Activated CD4-positive, alpha-beta T cell treated with anti-CD3 and anti-CD28 coated beads for 4 hours (primary cell): Measurements from ENCODE around the gene ADAM15.

Experiments
- DNase-seq, 2 donors: peaks; one replicate each; pipeline ENCODE4 v3.0.0-alpha.2; 2020

ADAM15 gene

GRCh38 chr1:155076371-155076770, 25.3 kb downstream of the ADAM15 start:
- no peak for DNase-seq

- no peak for DNase-seq
These were observed 26.2 kb downstream of the ADAM15 start for GRCh38 chr1:155077346-155077745.

- no peak for DNase-seq
These were observed 26.8 kb downstream of the ADAM15 start for GRCh38 chr1:155077758-155078445.

DNA sequence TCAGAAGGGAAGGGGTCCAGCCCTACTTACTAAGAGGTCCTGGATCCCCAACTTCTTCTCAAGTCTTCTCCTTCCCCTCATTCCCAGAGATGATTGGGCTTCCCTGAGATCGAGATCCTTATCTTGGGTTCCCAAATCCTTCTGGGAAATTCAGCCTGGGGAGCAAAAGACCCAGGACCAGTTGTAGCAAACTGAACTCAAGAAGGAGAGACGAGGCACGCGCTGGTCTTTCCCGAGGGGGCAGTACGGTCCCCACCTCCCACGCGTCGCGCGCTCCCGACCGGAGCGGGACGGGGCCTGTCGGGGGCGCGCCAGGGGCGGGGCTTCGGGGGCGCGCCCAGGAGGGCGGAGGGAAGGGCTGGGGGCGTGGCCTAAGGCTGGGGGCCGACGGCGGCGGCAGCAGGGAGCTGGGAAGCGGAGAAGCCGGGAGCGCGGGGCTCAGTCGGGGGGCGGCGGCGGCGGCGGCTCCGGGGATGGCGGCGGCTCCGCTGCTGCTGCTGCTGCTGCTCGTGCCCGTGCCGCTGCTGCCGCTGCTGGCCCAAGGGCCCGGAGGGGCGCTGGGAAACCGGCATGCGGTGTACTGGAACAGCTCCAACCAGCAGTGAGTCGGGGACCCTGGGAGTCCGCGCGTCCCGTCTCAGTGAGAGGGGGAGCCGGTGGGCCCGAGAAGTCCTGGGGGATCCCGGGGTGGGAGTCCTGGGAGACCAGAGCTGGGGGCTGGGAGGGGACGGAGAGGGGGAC, 27.5 kb downstream of the ADAM15 start, which contains the start of gene EFNA3:
EFNA3 (plus strand) TSS at position 369 of the 741 bp plus-strand sequence; CDS start at position 474, 105 bp downstream.
- peak; percentile 63 to 65 for DNase-seq

- no peak for DNase-seq
These were observed 28.0 kb downstream of the ADAM15 start for GRCh38 chr1:155079210-155079486.

GRCh38 chr1:155079487-155080311, 28.6 kb downstream of the ADAM15 start:
- DNase-seq: no peak

DNA sequence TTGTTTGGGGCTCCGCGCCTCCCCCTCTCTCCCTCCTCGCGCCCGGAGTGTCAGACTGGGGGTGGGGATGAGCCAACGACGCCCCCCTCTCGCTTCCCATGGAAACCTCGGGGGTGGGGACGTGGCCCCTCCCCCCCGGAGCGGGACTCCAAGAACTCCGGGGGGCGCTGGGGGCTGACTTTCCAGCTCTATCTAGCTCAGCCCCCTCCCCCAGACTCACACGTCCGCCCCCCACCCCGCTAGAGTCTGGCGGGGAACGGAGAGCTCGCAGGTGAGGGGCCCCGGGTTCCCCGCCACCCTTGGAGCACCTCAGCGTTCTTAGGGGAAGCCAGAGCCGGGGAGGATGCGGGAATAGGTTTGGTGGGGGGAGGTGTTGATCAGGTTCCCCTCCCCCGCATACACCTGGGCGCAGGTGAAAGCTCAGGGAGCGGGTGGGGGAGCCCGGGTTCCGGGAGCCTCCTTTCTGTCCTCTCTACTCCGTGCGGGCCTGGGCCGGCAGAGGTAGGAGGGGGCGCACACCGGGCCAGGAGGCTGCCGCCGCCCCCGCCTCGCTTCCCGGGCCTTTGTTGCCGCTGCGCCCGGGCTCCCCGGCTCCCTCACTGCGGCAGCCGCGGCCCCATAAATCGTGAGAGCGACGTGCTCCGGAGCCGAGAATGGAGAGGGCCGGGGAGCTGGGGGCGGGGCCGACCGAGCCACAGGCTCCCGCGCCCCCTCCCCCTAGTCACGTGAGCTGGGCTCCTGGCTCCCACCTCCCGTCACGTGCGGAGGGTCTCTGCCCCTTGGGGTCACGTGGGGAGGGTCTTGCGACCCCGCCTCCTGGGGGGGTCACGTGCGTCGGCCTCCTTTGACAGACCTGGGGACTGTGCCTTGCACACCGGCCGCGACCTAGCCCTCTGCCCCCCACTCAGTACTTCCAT, 29.5 kb downstream of the ADAM15 start:
- DNase-seq: no peak

GRCh38 chr1:155081472-155082300, 30.6 kb downstream of the ADAM15 start:
- no peak for DNase-seq

GRCh38 chr1:155082301-155083051, 31.4 kb downstream of the ADAM15 start:
- DNase-seq: no peak

DNA sequence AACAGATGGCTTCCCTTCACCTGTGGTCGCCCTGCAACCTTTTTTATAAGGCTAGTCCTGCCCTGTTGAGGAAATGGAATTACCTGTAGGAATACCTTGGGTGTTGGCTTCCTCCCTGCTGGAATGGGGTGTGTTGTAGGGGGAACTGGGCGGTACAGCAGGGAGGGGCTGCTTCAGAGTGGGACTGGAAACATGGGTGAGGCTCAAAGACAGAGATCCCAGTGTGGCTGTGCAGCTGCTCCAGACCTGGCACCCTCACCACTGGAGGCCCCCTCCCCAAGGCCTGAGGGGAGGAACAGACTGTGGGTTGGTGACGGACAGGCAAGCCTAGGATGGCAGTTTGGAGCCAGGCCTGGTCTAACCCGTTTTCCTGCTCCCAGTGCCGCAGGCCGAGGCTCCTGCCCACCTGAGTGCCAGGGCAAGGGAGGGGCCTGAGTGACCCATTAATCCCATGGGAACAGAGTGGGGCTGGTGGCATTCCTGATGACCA, 32.0 kb downstream of the ADAM15 start:
- DNase-seq: no peak

- no peak for DNase-seq
These were observed 33.0 kb downstream of the ADAM15 start for GRCh38 chr1:155083865-155084721.

GRCh38 chr1:155084722-155085503, 33.8 kb downstream of the ADAM15 start:
- peak; percentile 89 to 93 for DNase-seq

- peak; percentile 87 to 89 for DNase-seq
These were observed 34.5 kb downstream of the ADAM15 start for GRCh38 chr1:155085504-155086127.

DNA sequence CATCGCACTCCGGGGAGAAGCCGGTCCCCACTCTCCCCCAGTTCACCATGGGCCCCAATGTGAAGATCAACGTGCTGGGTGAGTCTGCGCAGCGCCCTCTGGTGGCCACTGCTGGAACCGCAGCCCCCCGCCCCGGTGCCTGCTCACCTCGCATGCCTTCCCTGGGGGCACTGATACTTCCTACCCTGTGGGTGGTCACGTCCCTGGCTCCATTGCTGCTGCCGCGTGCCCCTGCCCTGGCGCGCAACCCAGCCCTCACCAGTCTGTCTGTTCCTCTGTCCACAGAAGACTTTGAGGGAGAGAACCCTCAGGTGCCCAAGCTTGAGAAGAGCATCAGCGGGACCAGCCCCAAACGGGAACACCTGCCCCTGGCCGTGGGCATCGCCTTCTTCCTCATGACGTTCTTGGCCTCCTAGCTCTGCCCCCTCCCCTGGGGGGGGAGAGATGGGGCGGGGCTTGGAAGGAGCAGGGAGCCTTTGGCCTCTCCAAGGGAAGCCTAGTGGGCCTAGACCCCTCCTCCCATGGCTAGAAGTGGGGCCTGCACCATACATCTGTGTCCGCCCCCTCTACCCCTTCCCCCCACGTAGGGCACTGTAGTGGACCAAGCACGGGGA, 35.1 kb downstream of the ADAM15 start:
- DNase-seq: peak; percentile 66 to 76

DNA sequence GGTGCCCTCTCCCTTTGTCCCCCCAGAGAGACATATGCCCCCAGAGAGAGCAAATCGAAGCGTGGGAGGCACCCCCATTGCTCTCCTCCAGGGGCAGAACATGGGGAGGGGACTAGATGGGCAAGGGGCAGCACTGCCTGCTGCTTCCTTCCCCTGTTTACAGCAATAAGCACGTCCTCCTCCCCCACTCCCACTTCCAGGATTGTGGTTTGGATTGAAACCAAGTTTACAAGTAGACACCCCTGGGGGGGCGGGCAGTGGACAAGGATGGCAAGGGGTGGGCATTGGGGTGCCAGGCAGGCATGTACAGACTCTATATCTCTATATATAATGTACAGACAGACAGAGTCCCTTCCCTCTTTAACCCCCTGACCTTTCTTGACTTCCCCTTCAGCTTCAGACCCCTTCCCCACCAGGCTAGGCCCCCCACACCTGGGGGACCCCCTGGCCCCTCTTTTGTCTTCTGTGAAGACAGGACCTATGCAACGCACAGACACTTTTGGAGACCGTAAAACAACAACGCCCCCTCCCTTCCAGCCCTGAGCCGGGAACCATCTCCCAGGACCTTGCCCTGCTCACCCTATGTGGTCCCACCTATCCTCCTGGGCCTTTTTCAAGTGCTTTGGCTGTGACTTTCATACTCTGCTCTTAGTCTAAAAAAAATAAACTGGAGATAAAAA, 35.9 kb downstream of the ADAM15 start:
- DNase-seq: no peak

- DNase-seq: peak; percentile 71 to 81
These were observed 40.2 kb downstream of the ADAM15 start for GRCh38 chr1:155091071-155092051.
